Mesendoderm (in vitro differentiated cells): ENCODE results near the gene PCOLCE2.

Experiments used
- DNase-seq: peaks from one replicate; pipeline ENCODE4 v3.0.0; 2013
- H2AK5ac ChIP-seq: 2 replicates; pipeline ENCODE4 v1.6.1; 2013; ENCODE audit warnings: low read length, inconsistent platforms
- H2BK120ac ChIP-seq: 2 replicates; pipeline ENCODE4 v1.6.1; 2013; ENCODE audit warnings: low read depth, mild to moderate bottlenecking, low read length, moderate library complexity, mixed read lengths
- H2BK15ac ChIP-seq: replicated peaks from 2 replicates; pipeline ENCODE4 v1.6.1; 2013; ENCODE audit warnings: low read depth, mild to moderate bottlenecking, moderate library complexity
- H2BK5ac ChIP-seq: 2 replicates; pipeline ENCODE4 v1.6.1; 2013; ENCODE audit warnings: low read length, inconsistent platforms
- H3K18ac ChIP-seq: 2 replicates; pipeline ENCODE4 v1.6.1; 2013; ENCODE audit warnings: mild to moderate bottlenecking, low read length, mixed read lengths
- H3K23ac ChIP-seq: one replicate; pipeline ENCODE4 v1.6.1; 2013; ENCODE audit warnings: low read length
- H3K27ac ChIP-seq: 2 replicates; pipeline ENCODE4 v1.5.1; 2013; ENCODE audit warnings: low read depth, mild to moderate bottlenecking, inconsistent platforms, low read length, moderate library complexity
- H3K27me3 ChIP-seq: 2 replicates; pipeline ENCODE4 v1.6.1; 2013; ENCODE audit warnings: low read length, control low read depth, mild to moderate bottlenecking, inconsistent platforms; ENCODE audit not compliant: insufficient read depth, poor library complexity
- H3K36me3 ChIP-seq: 2 replicates; pipeline ENCODE4 v1.6.1; 2013; ENCODE audit warnings: low read length, inconsistent platforms; ENCODE audit not compliant: control insufficient read depth, insufficient read depth
- H3K4ac ChIP-seq: one replicate; pipeline ENCODE4 v1.6.1; 2013; ENCODE audit warnings: low read depth, mild to moderate bottlenecking, low read length, moderate library complexity
- H3K4me1 ChIP-seq: 2 replicates; pipeline ENCODE4 v1.6.1; 2013; ENCODE audit warnings: low read depth, low read length, inconsistent platforms; ENCODE audit not compliant: control insufficient read depth
- H3K4me2 ChIP-seq: 2 replicates; pipeline ENCODE4 v1.6.1; 2013; ENCODE audit warnings: low read length
- H3K4me3 ChIP-seq: 2 replicates; pipeline ENCODE4 v1.5.1; 2013; ENCODE audit warnings: mild to moderate bottlenecking, low read length
- H3K56ac ChIP-seq: one replicate; pipeline ENCODE4 v1.6.1; 2013; ENCODE audit warnings: low read length
- H3K79me1 ChIP-seq: 2 replicates; pipeline ENCODE4 v1.6.1; 2013; ENCODE audit warnings: low read length, inconsistent platforms
- H3K79me2 ChIP-seq: 2 replicates; pipeline ENCODE4 v1.6.1; 2013; ENCODE audit warnings: mild to moderate bottlenecking, low read length; ENCODE audit not compliant: control insufficient read depth, insufficient read depth
- H3K9ac ChIP-seq: 2 replicates; pipeline ENCODE4 v1.6.1; 2013; ENCODE audit warnings: low read length, inconsistent platforms
- H4K5ac ChIP-seq: one replicate; pipeline ENCODE4 v1.6.1; 2013; ENCODE audit warnings: low read length
- H4K8ac ChIP-seq: one replicate; pipeline ENCODE4 v1.6.1; 2013; ENCODE audit warnings: low read depth, mild to moderate bottlenecking, control low read depth, low read length, moderate library complexity
- WGBS: extraction: QIAGEN DNeasy Blood & Tissue Kit; methylation state at CpG from one replicate; pipeline ENCODE4 v1.1.7; 2013; ENCODE audit warnings: low lambda C conversion rate, missing lambda C conversion rate; ENCODE audit not compliant: insufficient coverage; ENCODE audit errors: extremely low coverage; 5-methylcytosine and 5-hydroxymethylcytosine counted together

PCOLCE2 gene

GRCh38 chr3:142794508-142794907, 94.4 kb downstream of the PCOLCE2 start:
- Histone ChIP-seq H3K9ac (no peak overlapping the region), H3K23ac (no peak overlapping the region), H3K4me1 (no peaks in the 10 kb centered on the region), H3K4me3 (no peak overlapping the region), H3K4me2 (no peak overlapping the region), H4K8ac (no peak overlapping the region), H3K79me2 (no peaks in the 10 kb centered on the region), H2BK5ac (no peak overlapping the region), H3K18ac (no peak overlapping the region), H3K56ac (no peak overlapping the region), H3K27ac (no peak overlapping the region), H3K27me3 (no peaks in the 10 kb centered on the region), H4K5ac (no peak overlapping the region), H2AK5ac (no peak overlapping the region), H3K36me3 (no peaks in the 10 kb centered on the region), H2BK120ac (no peak overlapping the region), H3K79me1 (no peaks in the 10 kb centered on the region), H3K4ac (no peak overlapping the region), H2BK15ac (no peak overlapping the region)
- WGBS, result no CpG with 5 or more reads among the region's 4 CpGs
- peak; percentile 34 for DNase-seq

- Histone ChIP-seq H3K27ac (no peak overlapping the region), H3K9ac (no peak overlapping the region), H3K4me1 (no peaks in the 10 kb centered on the region), H3K56ac (no peak overlapping the region), H3K79me2 (no peaks in the 10 kb centered on the region), H2BK5ac (no peak overlapping the region), H3K27me3 (no peaks in the 10 kb centered on the region), H3K4ac (no peak overlapping the region), H3K18ac (no peak overlapping the region), H3K36me3 (no peaks in the 10 kb centered on the region), H4K5ac (no peak overlapping the region), H2AK5ac (no peak overlapping the region), H3K23ac (no peak overlapping the region), H4K8ac (no peak overlapping the region), H2BK120ac (no peak overlapping the region), H3K4me3 (no peak overlapping the region), H3K4me2 (no peak overlapping the region), H2BK15ac (no peak overlapping the region), H3K79me1 (no peaks in the 10 kb centered on the region)
- WGBS, result no CpG with 5 or more reads among the region's 1 CpG
- no peak for DNase-seq
These were observed 101.2 kb downstream of the PCOLCE2 start for GRCh38 chr3:142787719-142788118.

GRCh38 chr3:142785996-142786395, 102.9 kb downstream of the PCOLCE2 start:
- Histone ChIP-seq H3K18ac (no peak overlapping the region), H3K79me1 (no peaks in the 10 kb centered on the region), H3K4me2 (no peak overlapping the region), H4K8ac (no peak overlapping the region), H2BK15ac (no peak overlapping the region), H3K27me3 (no peaks in the 10 kb centered on the region), H2BK5ac (no peak overlapping the region), H2BK120ac (no peak overlapping the region), H3K79me2 (no peaks in the 10 kb centered on the region), H3K36me3 (no peaks in the 10 kb centered on the region), H4K5ac (no peak overlapping the region), H3K4me1 (no peaks in the 10 kb centered on the region), H2AK5ac (no peak overlapping the region), H3K56ac (no peak overlapping the region), H3K4me3 (no peak overlapping the region), H3K9ac (no peak overlapping the region), H3K4ac (no peak overlapping the region), H3K27ac (no peak overlapping the region), H3K23ac (no peak overlapping the region)
- no peak for DNase-seq
- no CpG with 5 or more reads among the region's 4 CpGs for WGBS

GRCh38 chr3:142784228-142784627, 104.7 kb downstream of the PCOLCE2 start:
- Histone ChIP-seq H4K8ac (no peak overlapping the region), H3K4me2 (no peak overlapping the region), H2BK5ac (no peak overlapping the region), H2BK15ac (no peak overlapping the region), H3K27me3 (no peaks in the 10 kb centered on the region), H3K27ac (no peak overlapping the region), H3K79me2 (no peaks in the 10 kb centered on the region), H3K9ac (no peak overlapping the region), H3K36me3 (no peaks in the 10 kb centered on the region), H3K79me1 (no peaks in the 10 kb centered on the region), H3K4ac (no peak overlapping the region), H3K18ac (no peak overlapping the region), H3K4me3 (no peak overlapping the region), H3K23ac (no peak overlapping the region), H2BK120ac (no peak overlapping the region), H4K5ac (no peak overlapping the region), H2AK5ac (no peak overlapping the region), H3K56ac (no peak overlapping the region), H3K4me1 (no peaks in the 10 kb centered on the region)
- DNase-seq, result no peak
- no CpG with 5 or more reads among the region's 1 CpG for WGBS

GRCh38 chr3:142782616-142783015, 106.3 kb downstream of the PCOLCE2 start:
- H3K18ac ChIP-seq, result no peak overlapping the region
- no peak overlapping the region for H3K23ac ChIP-seq
- no peak overlapping the region for H2AK5ac ChIP-seq
- H3K79me2 ChIP-seq, result no peaks in the 10 kb centered on the region
- H2BK120ac ChIP-seq, result no peak overlapping the region
- H3K4ac ChIP-seq, result no peak overlapping the region
- H4K5ac ChIP-seq, result no peak overlapping the region
- WGBS, result no CpG with 5 or more reads among the region's 2 CpGs
- H3K27me3 ChIP-seq, result no peaks in the 10 kb centered on the region
- no peak for DNase-seq
- no peaks in the 10 kb centered on the region for H3K79me1 ChIP-seq
- no peak overlapping the region for H2BK15ac ChIP-seq
- no peak overlapping the region for H4K8ac ChIP-seq
- H3K27ac ChIP-seq, result no peak overlapping the region
- H3K4me2 ChIP-seq, result no peak overlapping the region
- no peaks in the 10 kb centered on the region for H3K36me3 ChIP-seq
- H3K56ac ChIP-seq, result no peak overlapping the region
- no peaks in the 10 kb centered on the region for H3K4me1 ChIP-seq
- no peak overlapping the region for H3K4me3 ChIP-seq
- no peak overlapping the region for H3K9ac ChIP-seq
- no peak overlapping the region for H2BK5ac ChIP-seq

GRCh38 chr3:142779591-142779990, 109.3 kb downstream of the PCOLCE2 start:
- Histone ChIP-seq H2BK5ac (no peak overlapping the region), H2BK120ac (no peak overlapping the region), H4K5ac (no peak overlapping the region), H3K4ac (no peak overlapping the region), H4K8ac (no peak overlapping the region), H2BK15ac (no peak overlapping the region), H3K36me3 (no peaks in the 10 kb centered on the region), H3K56ac (no peak overlapping the region), H3K18ac (no peak overlapping the region), H3K4me3 (no peak overlapping the region), H3K9ac (no peak overlapping the region), H3K4me2 (no peak overlapping the region), H2AK5ac (no peak overlapping the region), H3K79me1 (no peaks in the 10 kb centered on the region), H3K27ac (no peak overlapping the region), H3K79me2 (no peaks in the 10 kb centered on the region), H3K27me3 (no peaks in the 10 kb centered on the region), H3K4me1 (no peaks in the 10 kb centered on the region), H3K23ac (no peak overlapping the region)
- DNase-seq, result no peak
